Fibroblast of pulmonary artery (primary cell): ENCODE data around the gene SMIM41.

Source experiments
- DNase-seq: peaks from one replicate; pipeline ENCODE4 v3.0.0-alpha.2; 2010; ENCODE audit warnings: low read depth
- H3K4me3 ChIP-seq: replicated peaks from 2 replicates; pipeline ENCODE4 v1.5.1; 2011; ENCODE audit warnings: low read depth, mild to moderate bottlenecking, control low read depth, low read length, moderate library complexity
- CTCF ChIP-seq: IDR thresholded peaks from 2 replicates; pipeline ENCODE4 v1.5.1; 2011; ENCODE audit warnings: mild to moderate bottlenecking, control low read depth, low read length, inconsistent platforms; ENCODE audit errors: missing control alignments

The SMIM41 gene

GRCh38 chr12:52050116-52050757 lies 29.3 kb upstream of the SMIM41 start:
- no peak for TF ChIP-seq CTCF
- H3K4me3 ChIP-seq = peak overlapping the region; percentile 59
- peak; percentile 68 for DNase-seq

GRCh38 chr12:52050758-52051541 lies 28.6 kb upstream of the SMIM41 start, which contains the start of gene NR4A1:
TSS of gene NR4A1 (plus strand) at chr12:52051442. CDS start at chr12:52054329, 2,887 bp downstream.
- peak; percentile 97 for DNase-seq
- peak within 1 kb of the TSS; percentile 70 for H3K4me3 ChIP-seq
- TF ChIP-seq CTCF = peak; percentile 4

GRCh38 chr12:52052468-52053186 lies 26.9 kb upstream of the SMIM41 start:
- peak overlapping the region; percentile 70 for H3K4me3 ChIP-seq
- no peak for TF ChIP-seq CTCF
- DNase-seq = peak; percentile 65

GRCh38 chr12:52053536-52054209 lies 25.8 kb upstream of the SMIM41 start:
- H3K4me3 ChIP-seq = no peak overlapping the region
- peak; percentile 68 for DNase-seq
- no peak for TF ChIP-seq CTCF

- no peak overlapping the region for H3K4me3 ChIP-seq
- TF ChIP-seq CTCF = no peak
- no peak for DNase-seq
Measured at GRCh38 chr12:52054231-52054832, 25.2 kb upstream of the SMIM41 start.
